Endothelial cell of hepatic sinusoid (primary cell): ENCODE measurements around the gene GOLPH3L.
"Not testable (repeated sequence)": the region's sequence is repeated elsewhere in the genome, so short reads cannot be mapped to it uniquely, and the experiment has no call there.

Experiments
- in situ Hi-C: cut with HindIII; loops from 2 replicates; pipeline ENCODE4 v1.10.0; 2017; ENCODE audit warnings: low sequenced_read_pairs

GOLPH3L gene

DNA sequence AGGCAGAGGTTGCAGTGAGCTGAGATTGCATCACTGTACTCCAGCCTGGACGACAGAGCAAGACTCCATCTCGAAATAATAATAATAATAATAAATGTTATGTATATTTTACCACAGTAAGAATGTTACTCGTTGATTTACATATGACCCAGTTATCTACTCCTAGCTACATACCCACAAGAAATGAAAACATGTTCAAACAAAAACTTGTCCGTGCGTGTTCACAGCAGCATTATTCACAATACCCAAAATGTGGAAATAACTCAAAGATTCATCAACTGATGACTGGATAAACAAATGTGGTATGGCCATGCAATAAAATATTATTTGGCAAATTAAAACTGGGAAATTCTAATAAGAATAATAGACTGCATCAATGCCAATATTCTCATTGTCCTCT lies 35.8 kb downstream of the GOLPH3L start:
- in situ Hi-C loops = no loop called here

DNA sequence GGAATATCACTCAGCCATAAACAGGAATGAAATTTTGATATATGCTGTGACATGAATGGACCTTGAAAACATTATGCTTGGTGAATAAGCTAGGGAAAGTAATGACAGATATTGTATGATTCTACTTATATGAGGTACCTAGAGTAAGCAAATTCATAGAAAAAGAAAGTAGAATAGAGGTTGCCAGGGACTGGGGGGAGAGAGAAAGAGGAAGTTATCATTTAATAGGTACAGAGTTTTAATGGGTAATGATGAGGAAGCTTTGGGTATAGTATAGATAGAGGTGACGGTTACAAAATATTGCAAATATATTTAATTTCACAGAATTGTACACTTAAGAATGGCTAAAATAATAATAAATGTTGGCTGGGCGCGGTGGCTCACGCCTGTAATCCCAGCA lies 36.4 kb downstream of the GOLPH3L start:
- in situ Hi-C loops = no loop called here

DNA sequence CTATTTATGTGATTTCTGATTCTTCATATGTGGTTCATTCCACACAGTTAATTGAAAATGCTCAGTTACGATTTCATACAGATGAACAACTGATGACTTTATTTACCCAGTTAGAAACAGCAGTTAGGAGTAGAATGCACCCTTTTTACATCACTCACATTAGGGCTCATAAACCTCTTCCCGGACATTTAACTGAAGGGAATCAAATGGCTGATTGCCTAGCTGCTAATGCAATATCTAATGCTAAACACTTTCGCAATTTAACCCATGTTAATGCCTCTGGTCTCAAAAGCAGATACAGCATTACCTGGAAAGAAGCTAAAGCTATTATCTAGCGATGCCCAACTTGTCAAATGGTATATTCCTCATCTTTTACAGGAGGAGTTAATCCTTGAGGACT lies 39.9 kb downstream of the GOLPH3L start:
- in situ Hi-C loops = not testable (repeated sequence)

DNA sequence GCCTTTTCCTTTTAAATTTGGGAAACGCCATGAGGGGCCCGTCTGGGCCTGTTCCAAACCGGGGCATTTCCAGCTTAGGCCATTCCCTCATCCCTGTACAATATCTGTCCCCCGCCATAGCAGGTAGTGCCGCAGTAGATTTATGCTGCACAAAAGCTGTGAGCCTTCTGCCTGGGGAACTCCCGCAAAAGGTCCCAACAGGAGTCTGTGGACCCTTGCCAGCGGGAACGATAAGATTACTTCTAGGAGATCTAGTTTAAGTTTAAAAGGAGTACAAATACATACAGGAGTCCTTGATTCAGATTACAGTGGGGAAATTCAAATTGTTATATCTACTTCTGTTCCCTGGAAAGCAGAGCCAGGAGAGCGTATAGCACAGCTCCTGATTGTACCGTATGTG lies 42.3 kb downstream of the GOLPH3L start:
- in situ Hi-C loops = not testable (repeated sequence)

DNA sequence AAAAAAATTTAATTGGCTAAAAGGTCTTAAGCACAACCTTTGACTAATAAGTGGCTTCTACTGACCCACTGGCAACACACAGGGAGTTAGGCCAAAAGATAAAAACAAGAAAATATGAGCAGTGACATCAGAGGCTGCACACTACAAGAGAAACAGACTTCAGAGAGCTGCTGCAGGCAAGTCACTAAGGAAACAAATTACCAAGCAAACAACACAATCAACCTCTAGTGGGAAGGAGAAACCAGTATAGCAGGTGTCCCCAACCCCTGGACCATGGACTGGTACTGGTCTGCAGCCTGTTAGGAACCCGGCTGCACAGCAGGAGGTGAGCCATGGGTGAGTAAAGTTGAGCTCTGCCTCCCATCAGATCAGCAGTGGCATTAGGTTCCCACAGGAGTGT lies 46.8 kb downstream of the GOLPH3L start:
- in situ Hi-C loops = no loop called here

DNA sequence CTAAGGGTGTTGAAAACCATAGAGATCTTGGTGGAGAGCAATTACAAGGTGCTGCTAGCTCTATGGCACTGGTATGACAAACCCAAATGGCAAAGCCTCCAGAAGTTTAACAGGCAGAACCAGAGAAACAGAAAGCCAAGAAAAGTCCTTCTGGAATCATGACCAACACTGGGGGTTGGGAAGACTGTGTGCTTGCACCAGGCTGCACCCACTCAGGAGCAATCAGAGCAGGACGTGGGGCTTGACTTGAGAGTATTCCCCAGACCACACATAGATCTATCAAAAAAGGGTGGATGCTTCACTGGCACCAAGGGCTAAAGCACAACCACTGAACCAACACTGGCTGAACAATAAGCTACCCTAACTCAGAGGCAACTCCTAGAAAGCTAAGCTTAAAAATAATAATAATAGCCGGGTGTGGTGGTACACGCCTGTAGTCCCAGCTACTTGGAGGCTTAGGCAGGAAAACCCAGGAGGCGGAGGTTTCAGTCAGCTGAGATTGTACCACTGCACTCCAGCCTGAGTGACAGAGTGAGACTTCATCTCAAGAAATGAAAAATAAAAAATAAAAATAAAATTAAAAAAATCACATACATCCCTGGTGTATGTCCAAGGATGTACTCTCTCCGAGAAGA lies 47.4 kb downstream of the GOLPH3L start:
- in situ Hi-C loops = no loop called here

DNA sequence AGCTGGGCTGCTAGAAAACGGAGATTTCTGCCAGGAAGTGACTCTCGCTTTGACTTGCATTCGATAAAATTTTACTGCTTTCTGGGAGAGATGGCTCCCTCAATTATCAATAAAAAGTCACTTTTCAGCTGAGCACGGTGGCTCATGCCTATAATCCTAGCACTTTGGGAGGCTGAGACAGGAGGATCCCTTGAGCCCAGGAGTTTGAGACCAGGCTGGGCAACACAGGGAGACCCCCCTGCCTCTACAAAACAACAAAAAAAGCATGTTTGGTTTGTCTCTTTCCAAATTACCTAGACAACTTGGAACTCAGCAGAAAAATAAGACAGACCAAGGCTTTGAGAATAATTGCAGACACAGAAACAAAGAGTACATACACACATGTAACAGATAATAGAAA lies 54.7 kb downstream of the GOLPH3L start:
- in situ Hi-C loops = no loop called here

DNA sequence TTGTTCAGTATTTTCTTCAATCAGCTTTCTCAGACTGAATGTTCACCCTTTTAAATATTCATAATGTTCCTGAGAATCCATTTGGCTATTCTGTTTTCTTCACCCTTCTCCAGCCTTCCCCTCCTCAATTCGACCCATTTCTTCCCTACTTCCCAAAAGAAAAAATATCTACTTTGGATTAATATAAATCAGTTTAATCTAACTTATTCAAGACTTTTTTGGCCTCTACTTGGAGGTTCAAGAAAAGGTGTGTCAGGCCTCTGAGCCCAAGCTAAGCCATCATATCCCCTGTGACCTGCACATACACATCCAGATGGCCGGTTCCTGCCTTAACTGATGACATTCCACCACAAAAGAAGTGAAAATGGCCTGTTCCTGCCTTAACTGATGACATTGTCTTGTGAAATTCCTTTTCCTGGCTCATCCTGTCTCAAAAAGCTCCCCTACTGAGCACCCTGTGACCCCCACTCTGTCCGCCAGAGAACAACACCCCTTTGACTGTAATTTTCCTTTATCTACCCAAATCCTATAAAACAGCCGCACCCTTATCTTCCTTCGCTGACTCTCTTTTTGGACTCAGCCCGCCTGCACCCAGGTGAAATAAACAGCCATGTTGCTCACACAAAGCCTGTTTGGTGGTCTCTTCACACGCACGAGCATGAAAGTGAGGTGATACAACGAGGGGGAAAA lies 55.7 kb downstream of the GOLPH3L start:
- in situ Hi-C loops = not testable (repeated sequence)

DNA sequence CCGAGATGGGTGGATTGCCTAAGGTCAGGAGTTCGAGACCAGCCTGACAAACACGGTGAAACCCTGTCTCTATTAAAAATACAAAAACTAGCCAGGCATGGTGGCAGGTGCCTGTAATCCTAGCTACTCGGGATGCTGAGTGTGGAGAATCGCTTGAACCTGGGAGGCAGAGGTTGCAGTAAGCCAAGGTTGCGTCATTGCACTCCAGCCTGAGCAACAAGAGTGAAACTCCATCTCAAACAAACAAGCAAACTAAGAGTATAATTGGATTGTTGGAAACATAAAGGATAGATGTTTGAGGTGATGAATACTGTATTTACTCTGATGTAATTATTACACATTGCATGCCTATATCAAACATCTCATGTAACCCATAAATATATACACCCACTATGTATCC lies 58.5 kb downstream of the GOLPH3L start:
- in situ Hi-C loops = not testable (repeated sequence)

DNA sequence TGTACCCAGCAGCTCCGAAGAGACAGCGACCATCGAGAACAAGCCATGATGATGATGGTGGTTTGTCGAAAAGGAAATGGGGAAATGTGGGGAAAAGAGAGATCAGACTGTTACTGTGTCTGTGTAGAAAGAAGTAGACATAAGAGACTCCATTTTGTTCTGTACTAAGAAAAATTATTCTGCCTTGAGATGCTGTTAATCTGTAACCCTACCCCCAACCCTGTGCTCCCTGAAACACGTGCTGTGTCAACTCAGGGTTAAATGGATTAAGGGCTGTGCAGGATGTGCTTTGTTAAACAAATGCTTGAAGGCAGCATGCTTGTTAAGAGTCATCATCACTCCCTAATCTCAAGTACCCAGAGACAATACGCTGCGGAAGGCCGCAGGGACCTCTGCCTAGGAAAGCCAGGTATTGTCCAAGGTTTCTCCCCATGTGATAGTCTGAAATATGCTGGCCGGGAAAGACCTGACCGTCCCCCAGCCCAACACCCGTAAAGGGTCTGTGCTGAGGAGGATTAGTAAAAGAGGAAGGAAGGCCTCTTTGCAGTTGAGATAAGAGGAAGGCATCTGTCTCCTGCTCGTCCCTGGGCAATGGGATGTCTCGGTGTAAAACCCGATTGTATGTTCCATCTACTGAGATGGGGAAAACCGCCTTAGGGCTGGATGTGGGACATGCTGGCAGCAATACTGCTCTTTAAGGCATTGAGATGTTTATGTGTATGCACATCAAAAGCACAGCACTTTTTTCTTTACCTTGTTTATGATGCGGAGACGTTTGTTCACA lies 61.9 kb downstream of the GOLPH3L start:
- in situ Hi-C loops = not testable (repeated sequence)

DNA sequence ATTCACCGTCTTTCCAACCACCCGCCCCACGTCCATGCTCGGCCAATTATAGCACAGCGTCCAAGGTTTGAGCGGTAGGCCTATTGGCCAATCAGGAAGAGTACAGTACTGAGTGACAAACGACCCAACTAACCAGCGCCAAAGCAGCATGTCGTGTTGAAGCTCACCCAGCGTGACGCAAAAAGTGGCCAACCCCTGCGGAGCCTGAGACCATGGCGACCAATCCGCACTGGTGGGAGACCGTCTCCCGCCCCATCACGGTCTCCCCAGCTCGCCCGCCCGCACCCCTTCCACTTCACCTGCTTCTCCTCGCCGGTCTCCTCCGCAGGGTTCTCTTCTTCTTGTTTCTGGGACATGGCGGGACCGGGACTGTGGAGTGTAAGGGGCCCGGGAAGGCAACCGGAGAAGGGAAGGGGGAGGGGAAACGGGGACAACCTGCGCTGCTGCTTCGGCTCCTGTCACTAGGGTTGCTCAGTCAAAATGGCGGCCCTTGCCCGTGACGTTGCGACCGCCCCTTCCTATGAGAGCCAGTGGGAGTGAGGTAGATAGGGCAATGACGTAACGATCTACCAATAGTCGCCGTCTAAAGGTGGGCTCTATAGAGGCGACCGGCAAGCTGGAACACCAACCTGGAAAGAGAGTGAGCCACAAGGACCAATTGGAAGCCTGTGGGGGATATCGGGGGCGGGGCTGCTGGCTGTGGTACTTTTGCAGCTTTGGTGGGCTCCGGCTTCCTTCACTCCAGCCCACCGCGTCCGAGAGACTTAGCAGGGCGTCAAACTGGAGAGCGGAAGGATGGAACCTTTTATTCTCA lies 67.6 kb downstream of the GOLPH3L start, which contains the start of gene ENSA:
Gene ENSA (minus strand): TSS at position 498 of the 814 bp plus-strand sequence. CDS start 142 bp downstream, at position 356.
- in situ Hi-C loops = loop anchor here (5.0 kb wide), 1 partner anchor 52 kb away; the partner anchor contains the start of gene MCL1

DNA sequence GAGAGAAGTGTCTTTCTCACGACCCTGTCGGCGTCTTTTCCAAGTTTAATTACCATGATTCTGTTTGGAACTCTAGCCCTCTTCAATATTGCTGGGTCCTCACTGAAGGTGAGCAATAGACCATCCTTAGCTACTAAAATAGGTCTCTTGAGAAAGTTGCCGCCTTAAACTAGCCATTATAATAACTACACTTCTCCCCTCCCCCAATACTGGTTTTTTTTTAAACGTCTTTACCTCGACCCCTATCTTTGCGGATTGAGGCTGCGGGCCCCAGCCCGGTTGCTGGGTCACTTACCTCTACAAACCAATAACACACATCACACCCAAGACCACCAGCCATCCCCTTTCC lies 68.2 kb downstream of the GOLPH3L start:
- in situ Hi-C loops = loop anchor here (5.0 kb wide), 1 partner anchor 51 kb away; the partner anchor contains the start of gene MCL1

DNA sequence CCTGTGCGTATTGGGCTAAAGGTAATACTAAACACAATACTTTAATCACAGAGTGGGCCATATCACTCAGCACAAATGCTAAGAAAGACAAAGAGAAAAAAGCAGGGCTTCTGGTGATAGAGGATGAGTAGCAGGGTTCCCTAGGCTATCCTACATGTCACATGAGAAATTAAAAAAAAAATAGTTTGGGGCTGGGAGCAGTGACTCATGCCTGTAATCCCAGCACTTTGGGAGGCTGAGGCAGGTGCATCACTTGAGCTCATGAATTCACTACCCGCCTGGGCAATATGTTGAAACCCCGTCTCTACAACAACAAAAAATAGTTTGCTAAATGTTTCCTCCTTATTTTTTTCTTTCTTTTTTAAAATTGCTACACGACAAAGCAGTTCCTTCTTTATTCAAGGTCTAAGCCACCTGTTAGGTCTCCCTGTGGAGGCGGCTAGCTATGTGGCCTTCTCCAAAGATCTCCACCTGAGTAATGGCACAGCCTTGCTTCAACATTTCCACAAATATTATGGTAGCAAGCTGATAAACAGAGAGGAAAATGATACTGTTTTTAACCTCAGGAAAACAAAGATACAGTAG lies 69.0 kb downstream of the GOLPH3L start:
- in situ Hi-C loops = loop anchor here (5.0 kb wide), 1 partner anchor 51 kb away; the partner anchor contains the start of gene MCL1

DNA sequence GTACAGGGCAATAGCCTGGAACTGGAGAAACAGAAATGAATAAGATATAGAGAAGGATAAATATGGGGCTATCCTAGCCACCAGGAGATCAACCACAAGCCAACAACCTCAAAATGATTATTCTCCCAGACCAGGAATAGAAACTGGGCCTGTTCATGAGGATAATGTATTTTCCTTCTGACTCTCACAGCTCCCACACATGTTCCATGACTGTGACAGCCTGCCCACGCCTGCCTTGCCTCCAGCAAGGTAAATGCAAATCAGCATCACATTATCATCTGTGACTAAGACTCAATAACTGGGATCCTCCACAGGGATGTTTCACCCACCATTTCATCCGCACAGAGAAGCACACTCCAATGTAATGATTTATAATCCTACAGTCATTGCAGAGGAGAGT lies 70.8 kb downstream of the GOLPH3L start:
- in situ Hi-C loops = loop anchor here (5.0 kb wide), 1 partner anchor 49 kb away; the partner anchor contains the start of gene MCL1

DNA sequence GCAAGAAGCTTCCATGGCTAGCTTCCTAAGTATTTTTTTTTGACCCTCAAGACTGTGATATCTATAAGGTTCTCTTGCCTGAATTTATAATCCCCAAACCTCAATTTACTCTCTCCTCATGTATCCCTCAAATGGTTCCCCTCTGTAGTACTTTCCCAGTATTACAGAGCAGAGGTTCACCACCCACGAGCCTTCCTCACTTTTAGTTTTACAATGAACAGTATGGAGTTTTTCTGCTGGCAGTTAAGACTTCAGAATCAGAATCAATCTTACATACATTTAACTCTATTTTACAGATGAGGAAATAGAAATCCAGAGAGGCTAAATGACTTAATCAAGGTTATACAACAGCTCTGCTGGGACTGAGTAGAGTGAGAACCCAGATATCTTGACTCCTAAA lies 72.4 kb downstream of the GOLPH3L start:
- in situ Hi-C loops = not testable (repeated sequence)

DNA sequence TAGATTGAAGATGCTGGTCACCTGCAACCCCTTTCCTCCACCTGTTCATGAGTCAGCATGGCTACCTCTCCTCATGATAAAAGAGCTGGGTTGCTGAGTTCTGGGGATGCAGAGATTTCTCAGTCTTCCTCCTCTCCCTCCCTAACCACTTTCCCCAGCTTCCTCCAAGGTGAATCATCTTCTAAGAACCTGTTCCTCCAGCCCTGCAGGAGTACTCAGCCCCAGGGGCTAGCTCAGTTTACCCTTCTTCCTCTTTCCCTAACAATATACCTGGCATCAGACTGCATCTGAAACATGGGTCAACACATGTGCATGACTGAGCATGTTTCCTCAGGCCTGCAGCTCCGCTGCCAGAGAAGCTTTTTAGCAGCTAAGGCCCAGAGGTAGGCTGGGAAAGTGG lies 72.8 kb downstream of the GOLPH3L start:
- in situ Hi-C loops = not testable (repeated sequence)

DNA sequence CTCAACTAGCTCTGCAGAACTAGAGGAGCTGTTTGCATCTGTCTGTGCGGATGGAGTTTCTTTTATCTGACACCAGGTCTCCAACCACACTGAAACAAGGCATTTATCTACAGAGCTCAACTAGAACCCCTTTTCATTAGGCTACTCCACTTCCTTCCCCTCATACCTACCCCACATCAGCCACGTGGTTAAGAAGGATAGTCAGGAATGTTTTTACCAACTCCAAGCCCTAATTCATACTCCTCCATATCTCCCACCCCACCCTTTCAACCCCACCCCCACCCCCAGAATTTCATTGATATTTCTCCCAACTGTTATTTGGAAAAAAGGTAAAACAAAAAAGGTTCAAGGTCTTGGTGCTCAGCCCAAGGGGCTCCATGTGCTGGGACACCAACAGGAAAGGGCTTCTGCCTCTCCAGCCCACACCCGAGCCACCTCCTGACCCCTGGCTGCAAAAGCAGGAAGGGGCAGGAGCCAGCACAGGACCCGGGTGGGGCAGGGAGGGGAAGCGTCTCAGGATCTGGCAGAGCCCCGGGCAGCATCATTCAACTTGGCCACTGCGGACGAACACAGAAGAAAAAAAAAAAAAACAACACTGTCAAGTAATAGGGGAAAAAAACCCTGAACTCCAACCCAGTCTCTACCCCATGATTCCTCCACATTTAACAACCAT lies 74.5 kb downstream of the GOLPH3L start:
- in situ Hi-C loops = no loop called here

DNA sequence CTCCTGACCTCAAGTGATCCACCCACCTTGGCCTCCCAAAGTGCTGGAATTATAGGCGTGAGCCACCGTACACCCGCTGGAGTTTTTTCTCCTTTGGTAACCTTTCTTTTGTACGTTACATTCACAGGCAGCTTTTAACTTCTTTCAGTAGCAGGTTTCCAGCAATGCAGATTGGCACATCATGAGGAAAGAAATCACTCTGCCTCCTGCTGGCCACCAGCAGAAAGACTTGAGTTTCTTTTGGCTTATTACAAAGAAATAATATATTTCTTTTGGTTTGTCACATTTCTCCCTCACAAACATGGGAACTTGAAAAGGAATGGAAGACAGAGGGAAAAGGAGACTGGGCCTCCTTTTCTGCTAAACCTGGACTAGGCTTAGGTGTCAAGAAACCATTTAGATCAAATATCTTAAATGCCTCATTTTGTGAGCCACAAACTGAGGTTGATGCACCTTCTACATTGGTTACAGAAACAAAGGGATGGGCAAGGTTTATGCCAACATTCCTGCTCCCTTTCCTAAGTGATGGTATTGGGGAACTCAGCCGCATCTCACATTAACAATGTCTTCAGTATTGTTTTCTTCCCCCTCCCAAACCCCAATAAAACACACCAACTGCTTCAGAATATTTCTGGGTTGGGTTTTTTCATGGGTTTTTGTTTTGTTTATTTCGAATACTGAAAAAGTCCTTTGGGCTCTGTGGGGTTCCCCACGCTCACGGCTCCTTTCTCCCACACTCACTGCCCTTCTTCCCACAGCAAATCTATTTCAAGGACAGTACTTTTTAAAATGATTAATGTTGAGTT lies 75.3 kb downstream of the GOLPH3L start:
- in situ Hi-C loops = no loop called here

DNA sequence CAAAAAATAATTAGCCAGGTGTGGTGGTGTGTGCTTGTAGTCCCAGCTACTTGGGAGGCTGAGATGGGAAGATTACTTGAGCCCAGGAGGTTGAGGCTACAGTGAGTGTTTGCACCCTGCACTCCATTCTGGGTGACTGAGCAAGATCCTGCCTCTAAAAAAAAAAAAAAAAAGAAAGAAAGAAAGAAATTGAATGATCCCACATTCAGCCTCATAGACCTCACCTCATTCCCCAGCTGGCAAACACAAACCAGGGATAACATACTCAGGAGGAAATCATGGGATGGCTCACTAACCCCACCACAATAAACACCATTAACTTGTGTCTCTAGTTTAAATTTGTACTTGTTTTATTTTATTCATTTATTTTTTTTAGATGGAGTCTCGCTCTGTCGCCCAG lies 76.0 kb downstream of the GOLPH3L start:
- in situ Hi-C loops = no loop called here
